CD4-positive, alpha-beta T cell (primary cell): ENCODE results near the gene EFCAB8. TPM values are rescaled to one million over a fixed set of nuclear protein-coding genes. Genes with fewer than 3 reads are reported as not detected.

Experiments used
- ATAC-seq: fragments of 200-7000 bp; cut with Tn5 transposase; one replicate; pipeline ENCODE4 v1.10.0; 2022; ENCODE audit warnings: mild to moderate bottlenecking; ENCODE audit not compliant: poor library complexity
- CTCF ChIA-PET: fragments of 350-600 bp; sonication (Branson Sonifier 250); formaldehyde crosslinking; loops from one replicate; lab custom pipeline; 2021; ENCODE audit warnings: antibody characterized with exemption, inconsistent platforms; lab: Charles Lee
- POLR2A ChIA-PET: fragments of 350-600 bp; sonication (Branson Sonifier 250); formaldehyde crosslinking; loops from one replicate; lab custom pipeline; 2021; ENCODE audit warnings: antibody characterized with exemption, inconsistent platforms; lab: Charles Lee
- DNase-seq, 14 experiments: peaks; one replicate each; pipeline ENCODE4 v3.0.0-alpha.2; 2013 to 2020; ENCODE audit warnings: mixed read lengths in 2 of 14
- H3K27ac ChIP-seq, 2 donors: one replicate each; pipeline versions ENCODE4 v1.5.1 to v1.7.0; 2013; ENCODE audit warnings: low read length in 2 of 2, low read depth in 1 of 2, mild to moderate bottlenecking in 1 of 2
- H3K27me3 ChIP-seq, 2 experiments: 1 replicate in 1 of 2; 2 replicates in 1 of 2; pipeline versions ENCODE4 v1.6.1 to v1.7.0; 2013; ENCODE audit warnings: low read length in 2 of 2, control low read depth in 1 of 2, mild to moderate bottlenecking in 1 of 2, moderate library complexity in 1 of 2; ENCODE audit not compliant: insufficient read depth in 2 of 2, control insufficient read depth in 1 of 2
- H3K36me3 ChIP-seq: one replicate; pipeline ENCODE4 v1.6.1; 2013; ENCODE audit warnings: low read length, control low read depth; ENCODE audit not compliant: insufficient read depth
- H3K4me1 ChIP-seq: one replicate; pipeline ENCODE4 v1.6.1; 2013; ENCODE audit warnings: low read length, control low read depth; ENCODE audit not compliant: insufficient read depth
- H3K4me3 ChIP-seq: one replicate; pipeline ENCODE4 v1.5.1; 2013; ENCODE audit warnings: mild to moderate bottlenecking, low read length, moderate library complexity
- H3K9me3 ChIP-seq, 2 experiments: 1 replicate in 1 of 2; 2 replicates in 1 of 2; pipeline versions ENCODE4 v1.6.1 to v1.7.0; 2013; ENCODE audit warnings: low read length in 2 of 2, mild to moderate bottlenecking in 2 of 2, control low read depth in 1 of 2, moderate library complexity in 1 of 2; ENCODE audit not compliant: control insufficient read depth in 1 of 2, insufficient read depth in 1 of 2
- H3K27ac Mint-ChIP-seq: one replicate; pipeline ENCODE4 v1.8.0; 2020; ENCODE audit warnings: mixed read lengths
- H3K27me3 Mint-ChIP-seq: one replicate; pipeline ENCODE4 v1.8.0; 2021; ENCODE audit warnings: mixed read lengths
- H3K36me3 Mint-ChIP-seq: one replicate; pipeline ENCODE4 v1.8.0; 2021; ENCODE audit warnings: low read depth, mixed read lengths
- H3K4me1 Mint-ChIP-seq: one replicate; pipeline ENCODE4 v1.8.0; 2021; ENCODE audit warnings: low read depth, mixed read lengths
- H3K4me3 Mint-ChIP-seq: one replicate; pipeline ENCODE4 v1.8.0; 2020; ENCODE audit warnings: mild to moderate bottlenecking, mixed read lengths
- H3K9me3 Mint-ChIP-seq: one replicate; pipeline ENCODE4 v1.8.0; 2020; ENCODE audit warnings: mixed read lengths
- intact Hi-C, 2 experiments: fragments of 100-400 bp; cut with DNase I in 1 of 2; cut with micrococcal nuclease in 1 of 2; formaldehyde crosslinking; loops; one replicate each; pipeline versions ENCODE4 v1.15.1 to v1.9.0; 2023 to 2025; cut with DNase I, micrococcal nuclease
- total RNA-seq, 174 experiments: library from RNA in 2 of 174; stranded (reverse) in 2 of 174; gene quantifications; one replicate each; pipeline ENCODE4 v1.2.3 and lab custom pipeline; 2021 to 2026
- TF ChIP-seq, protein P1 (sequence below): fragments of 200-600 bp; IDR thresholded peaks from one replicate; pipeline ENCODE4 v1.8.0; 2022; ENCODE audit warnings: antibody characterized with exemption, mild to moderate bottlenecking

EFCAB8 gene
- total RNA-seq, 2 experiments from 2014 or later = 0.81 to 2.5 TPM

DNA sequence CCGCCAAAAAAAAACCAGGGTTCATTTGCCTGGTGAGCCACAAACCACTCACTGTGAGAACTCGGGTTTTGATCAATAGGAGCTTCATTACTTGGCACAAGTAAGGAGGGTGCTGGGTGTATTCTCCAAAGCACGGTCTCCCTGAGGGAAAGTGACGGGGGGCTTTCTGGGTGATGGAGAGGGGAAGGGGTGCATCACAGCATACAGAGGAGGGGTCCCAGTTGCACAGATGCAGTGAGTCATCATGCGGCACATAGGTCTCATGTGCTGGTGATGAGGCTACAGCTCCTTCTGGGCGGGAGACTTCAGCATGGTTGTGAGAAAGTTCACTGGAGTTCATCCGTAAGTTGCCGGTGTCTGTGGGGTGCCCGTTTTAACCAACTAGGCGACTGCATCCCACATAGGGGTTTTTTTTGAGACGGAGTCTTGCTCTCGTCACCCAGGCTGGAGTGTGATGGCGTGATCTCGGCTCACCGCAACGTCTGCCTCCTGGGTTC, 109.3 kb downstream of the EFCAB8 start:
- Mint-ChIP-seq H3K9me3 (no peaks in the 10 kb centered on the region), H3K4me1 (peaks cover 76% of the 10 kb centered on the region), H3K36me3 (no peaks in the 10 kb centered on the region), H3K27ac (no peak overlapping the region), H3K4me3 (peak overlapping the region; percentile 85), H3K27me3 (no peaks in the 10 kb centered on the region)
- Histone ChIP-seq H3K9me3 (no peaks in the 10 kb centered on the region), H3K4me1 (peaks cover 96% of the 10 kb centered on the region), H3K36me3 (no peaks in the 10 kb centered on the region), H3K27ac (peak overlapping the region; percentile 87 to 98), H3K4me3 (no peak overlapping the region), H3K27me3 (no peaks in the 10 kb centered on the region)
- TF ChIP-seq, protein P1, sequence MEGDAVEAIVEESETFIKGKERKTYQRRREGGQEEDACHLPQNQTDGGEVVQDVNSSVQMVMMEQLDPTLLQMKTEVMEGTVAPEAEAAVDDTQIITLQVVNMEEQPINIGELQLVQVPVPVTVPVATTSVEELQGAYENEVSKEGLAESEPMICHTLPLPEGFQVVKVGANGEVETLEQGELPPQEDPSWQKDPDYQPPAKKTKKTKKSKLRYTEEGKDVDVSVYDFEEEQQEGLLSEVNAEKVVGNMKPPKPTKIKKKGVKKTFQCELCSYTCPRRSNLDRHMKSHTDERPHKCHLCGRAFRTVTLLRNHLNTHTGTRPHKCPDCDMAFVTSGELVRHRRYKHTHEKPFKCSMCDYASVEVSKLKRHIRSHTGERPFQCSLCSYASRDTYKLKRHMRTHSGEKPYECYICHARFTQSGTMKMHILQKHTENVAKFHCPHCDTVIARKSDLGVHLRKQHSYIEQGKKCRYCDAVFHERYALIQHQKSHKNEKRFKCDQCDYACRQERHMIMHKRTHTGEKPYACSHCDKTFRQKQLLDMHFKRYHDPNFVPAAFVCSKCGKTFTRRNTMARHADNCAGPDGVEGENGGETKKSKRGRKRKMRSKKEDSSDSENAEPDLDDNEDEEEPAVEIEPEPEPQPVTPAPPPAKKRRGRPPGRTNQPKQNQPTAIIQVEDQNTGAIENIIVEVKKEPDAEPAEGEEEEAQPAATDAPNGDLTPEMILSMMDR = no peak
- CTCF ChIA-PET = interaction anchor here (0.6 to 1.6 kb wide), 5 partner anchors 15 to 220 kb away, joined by 3 to 9 read pairs (median 3); no protein-coding TSS in a partner anchor
- intact Hi-C loops = loop anchor here in 1 of 2 experiments (1.0 to 5.0 kb wide), 2 partner anchors 23 to 39 kb away; partner anchors contain the start of gene BPIFB2
- POLR2A ChIA-PET = interaction anchor here (0.7 to 4.3 kb wide), 9 partner anchors 11 to 148 kb away, joined by 3 to 31 read pairs (median 4); partner anchors contain the start of genes MAPRE1 and SUN5
- ATAC-seq (peak; percentile 52), DNase-seq (peak in 11 of 14 experiments; percentile 36 to 92 (median 63))

DNA sequence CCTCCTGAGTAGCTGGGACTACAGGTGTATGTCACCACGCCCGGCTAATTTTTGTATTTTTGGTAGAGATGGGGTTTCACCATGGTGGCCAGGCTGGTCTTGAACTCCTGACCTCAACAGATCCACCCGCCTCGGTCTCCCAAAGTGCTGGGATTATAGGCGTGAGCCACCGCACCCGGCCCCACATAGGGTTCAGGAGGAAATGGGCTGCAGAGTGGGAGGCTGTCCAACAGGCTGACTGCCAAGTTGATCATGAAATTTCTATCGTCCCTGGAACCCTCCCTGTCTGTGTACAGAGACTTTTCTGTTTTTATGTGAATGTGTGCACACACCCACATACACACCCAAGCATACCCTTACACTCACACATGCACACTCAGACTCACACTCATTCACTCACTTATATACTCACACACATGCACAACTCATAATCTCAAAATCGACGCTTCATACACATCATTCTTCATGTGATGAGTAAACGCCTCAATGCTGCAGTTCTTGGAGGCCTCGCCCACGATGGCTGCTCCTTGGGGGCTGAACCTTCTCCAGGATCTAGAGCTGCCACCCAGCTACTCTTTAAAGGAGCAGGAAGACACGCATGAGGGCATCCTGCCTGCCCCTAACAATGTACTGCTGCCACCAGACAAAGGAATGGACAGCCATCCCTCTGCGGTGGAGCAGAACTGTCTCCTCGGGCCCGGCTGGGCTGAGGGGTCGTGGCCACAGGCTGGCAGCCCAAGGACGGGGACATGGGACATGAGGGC, 109.9 kb downstream of the EFCAB8 start:
- Histone ChIP-seq H3K27me3 (no peaks in the 10 kb centered on the region), H3K4me1 (peaks cover 97% of the 10 kb centered on the region), H3K36me3 (no peaks in the 10 kb centered on the region), H3K27ac (peak overlapping the region; percentile 87 to 98), H3K4me3 (no peak overlapping the region), H3K9me3 (no peaks in the 10 kb centered on the region)
- H3K4me1 Mint-ChIP-seq = peaks cover 70% of the 10 kb centered on the region
- H3K9me3 Mint-ChIP-seq = no peaks in the 10 kb centered on the region
- H3K36me3 Mint-ChIP-seq = no peaks in the 10 kb centered on the region
- DNase-seq (peak in 7 of 14 experiments; percentile 24 to 55 (median 45)), ATAC-seq (no peak)
- POLR2A ChIA-PET = interaction anchor here (1.1 to 4.3 kb wide), 5 partner anchors 11 to 149 kb away, joined by 4 to 31 read pairs (median 8); partner anchors contain the start of gene MAPRE1
- peak overlapping the region; percentile 85 for H3K4me3 Mint-ChIP-seq
- CTCF ChIA-PET = interaction anchor here (1.3 to 1.5 kb wide), 2 partner anchors 23 to 36 kb away, joined by 5 to 9 read pairs; no protein-coding TSS in a partner anchor
- TF ChIP-seq, protein P1 = no peak
- H3K27ac Mint-ChIP-seq = no peak overlapping the region
- no peaks in the 10 kb centered on the region for H3K27me3 Mint-ChIP-seq
- intact Hi-C loops = loop anchor here in 1 of 2 experiments (5.0 kb wide), 1 partner anchor 39 kb away; the partner anchor contains the start of gene BPIFB2

DNA sequence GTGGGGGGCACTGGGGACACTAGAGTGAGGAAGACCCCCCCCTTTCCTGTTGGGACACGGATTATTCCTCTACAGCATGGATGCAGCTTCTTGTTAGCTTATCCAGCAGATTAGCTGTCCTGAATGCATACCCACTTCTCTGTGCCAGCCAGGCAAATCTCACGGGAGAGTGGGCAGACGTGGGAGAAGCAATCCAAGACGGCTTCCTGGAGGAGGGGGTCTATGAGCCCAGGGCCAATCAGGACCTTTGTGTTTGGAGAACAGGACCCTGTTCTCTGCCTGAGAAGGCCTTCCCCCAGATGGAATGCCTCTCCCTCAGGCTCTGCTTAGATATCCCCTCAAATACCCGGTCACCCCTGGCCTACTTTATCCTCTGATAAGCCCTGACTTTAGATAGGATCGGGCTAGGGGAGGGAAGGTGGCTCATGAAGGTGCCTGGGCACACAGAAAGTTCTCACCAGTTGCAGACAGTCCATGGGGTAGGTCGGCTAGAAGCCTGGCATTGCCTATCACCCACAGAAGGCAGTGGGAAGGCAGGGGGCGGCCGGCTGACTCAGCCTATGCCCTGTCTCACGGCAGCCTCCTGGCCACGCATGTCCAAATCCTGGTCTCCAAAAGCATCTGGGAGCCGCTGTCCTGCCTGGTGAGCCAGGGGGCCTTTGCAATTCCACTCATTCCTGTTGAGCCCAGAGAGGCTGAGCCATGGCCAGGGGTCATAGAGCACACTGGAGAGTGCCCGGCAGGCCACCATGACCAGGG, 110.8 kb downstream of the EFCAB8 start:
- TF ChIP-seq, protein P1 = no peak
- Histone ChIP-seq H3K4me3 (no peak overlapping the region), H3K27me3 (no peaks in the 10 kb centered on the region), H3K27ac (peak overlapping the region; percentile 87 to 98), H3K36me3 (no peaks in the 10 kb centered on the region), H3K4me1 (peaks cover 100% of the 10 kb centered on the region), H3K9me3 (no peaks in the 10 kb centered on the region)
- intact Hi-C loops = loop anchor here in 1 of 2 experiments (5.0 kb wide), 1 partner anchor 38 kb away; the partner anchor contains the start of gene BPIFB2
- no peak for ATAC-seq
- Mint-ChIP-seq H3K4me1 (peaks cover 63% of the 10 kb centered on the region), H3K27me3 (no peaks in the 10 kb centered on the region), H3K9me3 (no peaks in the 10 kb centered on the region), H3K36me3 (no peaks in the 10 kb centered on the region), H3K27ac (no peak overlapping the region), H3K4me3 (peak overlapping the region; percentile 85)
- DNase-seq = peak in 2 of 14 experiments; percentile 14 to 33
- POLR2A ChIA-PET = interaction anchor here (1.9 to 4.3 kb wide), 2 partner anchors 24 to 149 kb away, joined by 4 to 31 read pairs; partner anchors contain the start of gene MAPRE1
- CTCF ChIA-PET = no interaction called here
